Testis (tissue), 2 donors: ENCODE data around the gene CDK2AP2.
"Not testable (repeated sequence)": the region's sequence is repeated elsewhere in the genome, so short reads cannot be mapped to it uniquely, and the experiment has no call there.

ENCODE experiments used
- CTCF ChIP-seq, 3 experiments: fragments of 450-650 bp in 2 of 3; fragments of 200-600 bp in 1 of 3; sonication (generic) in 1 of 3; IDR thresholded peaks; one replicate each; pipeline ENCODE4 v1.5.1; 2016 to 2019; ENCODE audit warnings: antibody characterized with exemption in 3 of 3, mild to moderate bottlenecking in 2 of 3, moderate library complexity in 1 of 3
- POLR2A ChIP-seq: fragments of 450-650 bp; IDR thresholded peaks from one replicate; pipeline ENCODE4 v1.6.1; 2017; ENCODE audit warnings: antibody characterized with exemption, mild to moderate bottlenecking, moderate library complexity

GRCh38 chr11:67485873-67486361, 22.0 kb downstream of the CDK2AP2 start:
- TF ChIP-seq CTCF (IDR thresholded peaks at IDR 0.05); POLR2A: not testable (repeated sequence)
